Retina (tissue), 1 donor: ENCODE data around the gene PLCB4.

ENCODE experiments used
- DNase-seq: peaks from one replicate; pipeline ENCODE4 v3.0.0-alpha.2; 2016

Gene PLCB4

GRCh38 chr20:9062066-9062465 is 6.8 kb upstream of the PLCB4 start:
- no peak for DNase-seq

DNA sequence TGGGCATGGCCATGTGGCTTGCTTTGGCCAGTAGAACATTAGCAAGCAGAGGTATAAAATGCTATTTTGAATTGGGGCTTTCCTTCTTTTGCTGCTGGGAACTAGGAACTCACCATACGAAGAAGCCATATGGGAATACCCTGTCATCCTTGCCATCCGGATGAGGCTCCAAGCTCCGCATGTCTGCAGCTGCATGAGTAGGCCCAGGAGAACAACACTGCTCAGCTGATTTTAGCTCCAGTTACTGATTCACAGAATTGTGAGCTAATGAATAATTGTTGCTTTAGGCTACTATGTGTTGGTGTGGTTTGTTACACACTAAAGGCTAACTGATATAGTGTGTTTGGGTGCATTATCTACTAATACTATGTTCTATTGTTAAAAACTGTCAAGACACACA is 2.7 kb upstream of the PLCB4 start:
- DNase-seq, result peak; percentile 32

DNA sequence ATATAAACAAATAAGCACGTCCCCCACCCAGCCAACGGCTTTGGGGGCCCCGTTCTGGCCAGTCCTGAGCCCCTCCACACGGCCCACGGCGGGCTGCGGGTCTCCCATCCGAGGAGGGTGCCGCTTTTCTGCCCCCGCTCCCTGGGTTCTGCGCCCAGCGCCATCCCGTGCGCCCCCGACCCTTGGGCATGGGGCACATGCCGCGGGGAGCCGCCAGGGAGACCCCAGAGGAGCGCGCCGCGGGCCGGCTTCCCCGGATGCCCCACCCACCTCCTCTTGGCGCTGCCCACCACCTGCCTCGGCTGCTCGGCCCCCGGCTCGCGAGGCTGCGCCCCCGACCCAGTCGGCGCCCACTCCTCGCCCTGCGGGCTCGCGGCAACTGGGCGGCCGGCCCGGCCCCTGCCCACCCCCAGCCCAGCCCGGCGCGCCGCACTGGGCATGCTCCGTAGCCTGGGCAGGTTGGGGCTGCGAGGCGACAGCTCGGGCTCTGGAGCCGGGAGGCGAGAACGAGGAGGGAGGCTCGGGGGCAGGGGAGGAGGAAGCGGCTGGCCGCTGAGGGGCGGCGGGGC is 570 bp upstream of the PLCB4 start:
- no peak for DNase-seq

- no peak for DNase-seq
Measured at GRCh38 chr20:9070304-9070703, 1.4 kb downstream of the PLCB4 start.

DNA sequence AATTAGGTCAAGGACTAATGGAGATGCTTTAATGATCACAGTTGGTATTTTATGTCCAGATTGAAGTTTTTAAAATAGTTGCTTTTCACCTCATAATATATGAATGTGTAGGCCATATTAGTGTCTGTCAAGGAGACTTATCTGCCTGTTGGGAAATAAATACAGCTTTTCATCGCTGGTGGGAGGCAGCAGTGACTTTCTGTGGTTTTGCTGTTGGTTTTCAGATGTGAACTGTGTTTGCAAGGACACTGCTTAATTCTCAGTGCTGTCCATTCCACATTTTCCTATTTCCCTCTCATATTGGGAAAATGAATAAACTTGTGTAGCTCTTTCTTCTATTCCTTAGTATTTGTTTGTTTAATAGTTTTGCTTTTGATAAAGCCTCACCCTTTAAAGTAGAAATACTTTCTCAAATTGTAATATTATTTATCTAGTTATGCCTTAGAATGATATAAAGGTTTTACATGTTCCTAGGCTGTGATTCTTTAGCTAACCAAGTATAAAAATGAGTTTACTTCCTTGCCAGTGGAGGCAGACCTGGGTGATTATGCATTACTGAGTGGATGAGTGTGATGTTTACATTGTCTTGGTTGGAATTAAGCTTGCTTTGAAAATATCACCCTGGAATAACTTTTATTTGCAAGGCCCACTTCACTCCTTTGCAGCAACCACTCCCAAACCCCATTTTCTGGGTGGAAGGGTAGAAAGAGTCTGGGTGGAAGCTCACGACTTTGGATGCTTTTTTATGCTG is 3.3 kb downstream of the PLCB4 start:
- DNase-seq, result no peak

DNA sequence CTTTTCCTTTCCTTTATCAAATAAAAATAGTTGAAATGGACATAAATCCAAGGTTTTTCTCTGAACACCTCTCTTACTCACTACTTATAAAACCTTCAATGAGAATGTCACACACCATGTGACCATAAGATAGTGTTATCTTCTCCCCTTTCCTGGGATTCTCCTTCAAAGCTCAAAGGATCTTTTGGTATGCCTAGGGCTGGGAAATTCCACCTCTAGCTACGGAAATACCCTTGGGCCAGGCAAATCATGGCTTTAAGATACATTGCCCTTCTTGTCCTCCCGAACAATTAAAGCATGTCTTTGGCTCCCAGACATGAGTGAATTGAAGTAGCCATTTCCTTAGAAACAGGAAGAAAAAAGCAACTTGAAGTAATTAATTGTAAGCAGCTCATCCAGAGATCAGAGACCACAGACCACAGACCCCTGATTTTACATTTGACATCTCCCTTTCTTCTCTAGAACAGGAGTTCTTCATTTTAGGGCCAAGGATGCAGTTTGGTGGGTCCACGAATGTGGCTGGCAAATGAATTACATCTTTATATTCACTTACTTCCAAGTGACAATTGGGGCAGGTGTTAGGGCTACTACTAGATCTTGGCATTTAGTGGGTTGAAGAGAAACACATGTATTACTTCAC is 4.1 kb downstream of the PLCB4 start:
- no peak for DNase-seq

- DNase-seq, result no peak
Measured at GRCh38 chr20:9075264-9076095, 6.6 kb downstream of the PLCB4 start.

GRCh38 chr20:9076440-9076839 is 7.6 kb downstream of the PLCB4 start:
- no peak for DNase-seq

DNA sequence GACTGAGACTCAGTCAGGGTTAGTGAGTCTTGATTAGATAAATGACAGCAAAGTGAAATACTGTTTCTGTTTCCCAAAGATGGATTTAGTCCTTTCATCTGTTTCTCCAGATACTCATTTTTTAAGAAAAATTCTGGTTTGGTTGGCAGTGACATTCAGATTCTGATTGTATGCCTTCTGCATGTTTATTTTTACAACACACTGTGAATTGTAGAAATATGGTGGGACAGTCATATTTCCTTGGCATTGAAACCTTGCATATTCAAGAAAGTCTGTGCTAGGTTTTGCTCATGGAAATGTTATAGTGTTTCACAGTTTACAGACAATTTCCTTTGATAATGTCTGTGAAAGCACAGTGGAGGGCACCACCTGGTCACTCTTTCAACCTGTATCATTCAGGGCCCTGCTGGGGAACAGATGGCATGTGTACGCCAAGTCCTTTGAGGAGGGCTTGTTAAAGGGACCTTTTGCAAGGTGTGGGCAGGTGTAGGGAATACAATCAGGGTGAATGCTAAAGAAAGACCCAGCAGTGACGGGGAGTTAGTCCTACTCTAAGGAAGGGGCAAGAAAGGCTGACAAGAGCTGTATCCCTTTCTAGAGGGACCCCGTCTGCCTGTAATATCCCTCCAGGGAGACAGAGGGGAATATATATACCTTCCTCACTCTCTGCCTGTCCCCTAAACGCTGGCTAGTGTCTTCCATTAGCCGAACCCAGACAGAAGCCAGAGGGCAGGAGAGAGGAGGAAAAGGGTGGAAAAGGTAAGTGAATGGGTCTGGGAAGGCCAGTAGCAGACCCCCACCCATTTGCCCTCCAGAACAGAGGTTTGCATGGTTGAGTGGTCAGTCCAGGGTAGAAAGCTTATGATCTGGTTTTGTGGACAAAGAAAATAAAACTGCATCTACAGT is 10.2 kb downstream of the PLCB4 start:
- no peak for DNase-seq

DNA sequence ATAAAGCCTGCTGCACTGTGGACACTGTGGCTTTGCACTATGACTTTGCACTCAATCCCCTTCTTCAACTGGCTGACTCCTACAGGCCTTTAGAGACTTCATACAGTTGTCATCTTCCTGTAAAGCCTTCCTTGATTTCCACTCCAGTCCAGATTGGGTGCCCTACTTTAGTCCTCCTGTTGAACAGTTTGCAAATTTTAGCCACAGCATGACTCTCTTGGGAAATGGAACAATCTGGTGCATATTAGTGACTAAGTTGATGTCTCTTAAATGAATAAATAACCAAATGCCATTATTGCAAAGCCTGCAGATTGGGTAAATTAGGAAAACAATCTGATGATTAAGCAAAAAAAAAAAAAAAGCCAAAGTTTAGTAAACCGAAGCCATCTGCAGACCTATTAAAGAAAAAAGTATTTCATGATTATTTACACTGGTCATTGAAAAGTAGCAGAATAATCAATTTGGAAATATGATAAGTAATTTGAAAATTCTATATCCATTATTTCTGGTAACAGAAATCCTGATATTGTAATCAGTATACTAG is 12.6 kb downstream of the PLCB4 start:
- no peak for DNase-seq

GRCh38 chr20:9082741-9083140 is 13.9 kb downstream of the PLCB4 start:
- DNase-seq, result no peak

DNA sequence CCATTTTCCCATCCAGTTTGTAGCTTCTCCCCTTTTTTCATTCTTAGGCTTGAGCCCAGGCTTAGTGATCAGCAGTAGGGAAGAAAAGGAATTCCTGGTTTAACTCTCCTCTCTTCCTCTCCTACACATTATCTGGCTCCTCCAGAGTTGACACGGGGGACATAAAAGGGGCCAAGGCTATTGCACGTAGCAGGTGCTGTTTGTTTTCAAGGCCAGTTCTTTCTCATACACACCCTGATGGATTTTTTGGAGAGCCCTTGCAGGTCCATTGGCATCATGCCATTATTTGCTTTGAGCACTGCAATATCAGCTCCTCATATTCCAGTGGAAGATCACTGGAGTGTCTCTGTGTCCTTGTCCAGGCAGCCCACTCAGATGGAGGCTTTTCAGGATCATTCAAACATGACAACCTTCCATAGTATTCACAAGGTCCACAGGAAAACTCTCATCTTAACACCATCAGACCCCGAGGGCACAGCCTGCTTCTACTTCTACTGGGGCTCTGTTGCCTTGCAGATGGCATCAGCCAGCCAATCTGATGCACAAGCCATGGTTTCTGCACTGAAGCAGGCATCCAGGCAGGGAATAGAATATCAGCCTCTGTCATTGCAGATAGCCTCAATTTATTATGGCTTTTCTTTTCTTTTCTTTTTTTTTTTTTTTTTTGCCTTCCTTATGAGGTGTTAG is 18.8 kb downstream of the PLCB4 start:
- DNase-seq, result no peak

DNA sequence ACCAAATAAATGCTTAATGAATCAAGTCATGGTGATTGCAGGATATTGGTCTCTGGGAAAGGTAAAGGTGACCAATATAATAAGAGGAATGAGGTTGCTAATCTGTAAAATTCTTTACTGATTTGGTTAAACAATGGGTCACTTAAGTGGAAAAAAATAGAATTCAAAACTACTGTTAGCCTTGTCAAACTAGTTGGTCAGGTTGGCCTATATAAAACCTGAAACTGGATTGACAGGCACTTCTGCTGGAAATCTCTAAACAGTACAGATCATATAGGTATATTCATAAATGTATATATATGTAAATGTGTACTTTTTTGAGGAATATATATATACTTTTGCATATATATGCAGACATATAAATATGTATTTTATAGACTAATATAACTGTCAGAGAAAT is 19.7 kb downstream of the PLCB4 start:
- DNase-seq, result no peak

GRCh38 chr20:9092113-9092512 is 23.2 kb downstream of the PLCB4 start:
- no peak for DNase-seq

DNA sequence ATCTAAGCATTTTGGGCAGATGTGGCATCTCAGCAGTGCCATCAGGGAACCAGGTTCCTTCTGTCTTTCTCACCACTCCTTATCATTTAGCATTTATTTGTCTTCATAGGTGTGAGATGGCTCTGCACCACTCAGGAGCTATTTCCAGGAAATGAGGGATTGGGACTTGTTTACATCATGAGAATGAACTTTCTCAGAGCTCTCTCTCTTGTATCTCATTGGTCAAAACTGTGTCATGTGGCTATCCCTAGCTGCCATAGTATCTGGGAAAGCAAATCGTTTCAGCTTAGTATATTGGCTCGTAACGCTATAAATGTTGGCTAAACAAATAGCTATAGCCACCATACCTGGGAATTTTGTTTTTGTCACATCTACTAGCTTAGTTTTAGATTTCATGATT is 23.8 kb downstream of the PLCB4 start:
- no peak for DNase-seq

DNA sequence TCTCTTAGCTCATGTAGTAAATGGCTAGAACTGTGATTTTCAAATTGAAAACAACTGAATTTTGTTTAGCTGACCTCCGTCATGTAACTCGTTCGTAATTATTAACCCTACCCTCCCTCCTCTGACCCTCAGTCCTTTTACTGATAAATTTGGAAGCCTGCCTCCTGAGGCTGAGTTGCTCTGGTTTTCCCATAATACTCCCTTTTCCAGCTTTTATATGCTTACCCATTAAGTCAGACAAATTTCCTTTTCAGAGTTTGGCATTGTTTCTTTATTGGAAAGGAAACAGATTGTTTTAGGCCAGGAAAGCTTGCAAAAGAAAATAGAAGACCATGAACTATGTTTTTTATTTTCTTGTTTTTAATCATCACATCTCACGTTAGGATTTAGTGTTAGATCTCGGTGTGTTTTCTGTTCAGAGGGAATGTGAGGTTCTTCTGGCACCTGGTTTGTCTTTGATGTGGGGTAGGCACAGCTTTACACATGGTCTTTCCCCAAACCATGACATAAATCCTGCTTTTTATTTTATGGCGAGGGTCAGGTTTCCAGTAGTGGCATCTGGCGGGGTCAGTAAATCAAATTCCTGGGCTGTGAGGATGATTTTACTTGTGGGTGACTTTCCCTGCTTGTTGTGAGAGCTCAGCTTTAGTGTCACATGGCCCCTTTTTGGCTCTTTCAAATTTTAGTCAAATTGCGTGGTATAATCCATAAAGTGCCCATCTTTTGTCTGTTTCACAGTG is 24.5 kb downstream of the PLCB4 start:
- DNase-seq, result no peak

- no peak for DNase-seq
Measured at GRCh38 chr20:9099372-9099771, 30.5 kb downstream of the PLCB4 start.

DNA sequence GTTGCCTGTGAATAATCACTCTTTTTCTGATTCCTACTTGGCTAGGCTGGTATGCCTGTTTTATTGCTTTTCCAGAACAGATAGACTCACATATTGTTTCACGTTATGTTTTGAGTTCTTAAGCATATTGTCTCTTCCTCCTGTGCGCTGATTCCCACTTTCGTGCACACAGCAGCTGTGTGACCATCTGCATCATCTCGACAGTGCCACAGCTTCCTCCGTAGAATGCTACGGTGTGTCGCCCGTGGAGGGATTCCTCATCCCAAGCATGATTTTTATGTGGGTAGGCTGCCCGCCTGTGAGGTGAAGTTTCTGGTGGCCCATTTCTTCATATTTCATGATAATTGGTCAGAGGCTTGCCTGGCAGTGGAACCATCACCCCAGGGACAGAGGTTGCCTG is 31.8 kb downstream of the PLCB4 start:
- DNase-seq, result no peak

GRCh38 chr20:9102456-9102855 is 33.6 kb downstream of the PLCB4 start:
- DNase-seq, result no peak

DNA sequence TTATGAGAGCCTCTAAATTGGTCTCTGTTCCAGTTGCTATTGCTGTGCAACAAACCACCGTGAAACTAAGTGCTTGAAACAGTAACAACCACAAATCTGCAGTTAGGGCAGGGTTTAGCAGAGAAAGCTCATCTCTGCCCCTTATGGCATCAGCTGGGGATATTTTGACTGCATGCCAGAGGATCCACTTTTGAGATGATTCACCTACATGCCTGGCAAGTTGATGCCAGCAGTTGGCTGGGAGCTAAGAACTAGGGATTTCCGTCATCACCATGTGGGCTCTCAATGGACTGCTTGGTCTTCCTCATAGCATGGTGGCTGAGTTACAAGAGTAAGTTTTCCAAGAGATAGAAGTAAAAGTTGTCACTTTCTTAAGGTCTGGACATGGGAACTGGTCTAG is 35.1 kb downstream of the PLCB4 start:
- DNase-seq, result no peak

DNA sequence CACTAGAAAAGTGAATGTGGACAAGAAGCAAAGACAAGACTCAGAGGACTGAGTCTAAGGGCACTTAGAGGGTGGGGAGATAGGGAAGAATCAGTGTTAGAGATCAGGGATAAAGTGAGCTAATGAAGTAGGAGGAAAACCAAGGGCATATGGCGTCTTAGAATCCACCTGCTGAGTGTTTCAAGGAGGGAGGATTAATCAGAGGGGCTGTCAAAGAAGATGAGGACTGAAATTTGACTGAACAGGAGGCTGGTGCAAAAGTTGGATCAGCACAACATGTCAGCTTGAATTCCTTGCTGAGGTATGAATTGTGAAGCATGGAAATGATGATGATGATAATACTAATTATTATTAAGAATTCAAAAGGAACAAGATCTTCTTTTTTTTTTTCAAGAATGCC is 39.4 kb downstream of the PLCB4 start:
- DNase-seq, result no peak
